ENCODE results near the gene TRMT10C. TPM values are rescaled to one million over a fixed set of nuclear protein-coding genes. Genes with fewer than 3 reads are reported as not detected.

TRMT10C gene
- total RNA-seq, 6 experiments from 2014 or later, result 19.9 to 26.9 (median 22.0) TPM

DNA sequence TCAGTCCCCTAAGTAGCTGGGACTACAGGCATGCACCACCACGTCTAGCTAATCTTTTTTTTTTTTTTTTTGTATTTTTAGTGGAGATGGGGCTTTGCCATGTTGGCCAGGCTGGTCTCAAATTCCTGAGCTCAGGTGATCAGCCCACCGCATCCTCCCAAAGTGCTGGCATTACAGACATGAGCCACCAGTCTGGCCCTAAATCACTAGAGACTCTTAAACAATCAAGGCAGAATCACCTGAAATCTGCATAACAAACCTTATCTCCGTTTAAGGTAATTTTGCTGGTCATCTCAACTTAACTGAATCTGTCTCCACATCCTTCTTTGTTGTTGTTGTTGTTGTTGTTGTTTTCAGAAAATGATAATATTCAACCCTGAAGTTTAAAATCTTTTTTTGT lies 5.6 kb upstream of the TRMT10C start:
- no peak for DNase-seq
- no peak overlapping the region for H3K4me3 Mint-ChIP-seq
- TF ChIP-seq, protein P1, sequence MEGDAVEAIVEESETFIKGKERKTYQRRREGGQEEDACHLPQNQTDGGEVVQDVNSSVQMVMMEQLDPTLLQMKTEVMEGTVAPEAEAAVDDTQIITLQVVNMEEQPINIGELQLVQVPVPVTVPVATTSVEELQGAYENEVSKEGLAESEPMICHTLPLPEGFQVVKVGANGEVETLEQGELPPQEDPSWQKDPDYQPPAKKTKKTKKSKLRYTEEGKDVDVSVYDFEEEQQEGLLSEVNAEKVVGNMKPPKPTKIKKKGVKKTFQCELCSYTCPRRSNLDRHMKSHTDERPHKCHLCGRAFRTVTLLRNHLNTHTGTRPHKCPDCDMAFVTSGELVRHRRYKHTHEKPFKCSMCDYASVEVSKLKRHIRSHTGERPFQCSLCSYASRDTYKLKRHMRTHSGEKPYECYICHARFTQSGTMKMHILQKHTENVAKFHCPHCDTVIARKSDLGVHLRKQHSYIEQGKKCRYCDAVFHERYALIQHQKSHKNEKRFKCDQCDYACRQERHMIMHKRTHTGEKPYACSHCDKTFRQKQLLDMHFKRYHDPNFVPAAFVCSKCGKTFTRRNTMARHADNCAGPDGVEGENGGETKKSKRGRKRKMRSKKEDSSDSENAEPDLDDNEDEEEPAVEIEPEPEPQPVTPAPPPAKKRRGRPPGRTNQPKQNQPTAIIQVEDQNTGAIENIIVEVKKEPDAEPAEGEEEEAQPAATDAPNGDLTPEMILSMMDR (IDR thresholded peaks at IDR 0.05), result no peak
- peaks cover 3% of the 10 kb centered on the region; the same call in 1 of the 2 replicates for H3K9me3 Mint-ChIP-seq
- peaks cover 9% of the 10 kb centered on the region; the same call in 1 of the 2 replicates for H3K4me1 Mint-ChIP-seq (ENCODE audit: low read depth)
- H3K27ac Mint-ChIP-seq, result no peak overlapping the region
- H3K27me3 Mint-ChIP-seq (ENCODE audit: insufficient read depth), result peaks cover 18% of the 10 kb centered on the region
- H3K36me3 Mint-ChIP-seq (ENCODE audit: low read depth), result no peaks in the 10 kb centered on the region

DNA sequence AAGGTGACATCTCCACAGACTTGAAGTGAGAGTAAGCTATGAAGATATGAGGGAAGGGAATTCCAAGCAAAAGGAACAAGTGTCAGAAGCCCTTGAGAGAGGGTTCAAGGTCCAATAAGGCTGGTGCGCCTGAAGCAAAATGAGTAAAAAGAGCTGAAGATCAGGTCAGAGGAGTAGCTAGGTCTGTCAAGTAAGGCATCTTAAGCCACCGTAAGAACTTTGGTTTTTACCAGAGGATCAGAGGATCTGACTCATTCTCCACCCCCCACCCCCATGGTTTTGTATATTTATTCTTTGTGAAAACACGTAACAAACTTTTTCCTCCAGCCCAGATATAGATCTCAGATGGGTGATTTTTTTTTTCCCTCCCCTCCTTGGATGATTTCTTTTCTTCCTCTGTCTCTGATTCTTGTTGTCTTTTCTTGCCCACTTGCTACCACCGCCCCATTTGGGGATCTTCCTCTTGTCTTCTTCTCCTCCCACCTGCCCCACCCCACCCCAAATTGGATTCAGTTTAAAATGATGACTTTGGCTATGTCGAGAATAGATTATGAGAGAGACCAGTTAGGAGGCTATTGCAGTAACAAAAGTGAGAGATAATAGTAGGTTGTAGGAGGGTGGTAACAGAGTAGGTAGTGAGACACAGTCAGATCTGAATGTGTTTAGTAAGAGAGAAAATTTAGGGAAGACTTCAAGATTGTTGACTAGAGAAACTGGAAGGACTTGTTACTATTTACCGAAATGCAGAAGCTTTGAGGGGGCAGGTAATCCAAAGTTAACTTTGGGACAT lies 6.1 kb downstream of the TRMT10C start:
- Mint-ChIP-seq H3K9me3 (no peaks in the 10 kb centered on the region), H3K4me3 (peak overlapping the region; percentile 61), H3K27me3 (ENCODE audit: insufficient read depth) (peaks cover 2% of the 10 kb centered on the region), H3K4me1 (ENCODE audit: low read depth) (peaks cover 59% of the 10 kb centered on the region), H3K27ac (peak overlapping the region; percentile 71), H3K36me3 (ENCODE audit: low read depth) (peaks cover 42% of the 10 kb centered on the region)
- TF ChIP-seq, protein P1 (IDR thresholded peaks at IDR 0.05), result no peak
- peak; percentile 49 for DNase-seq

DNA sequence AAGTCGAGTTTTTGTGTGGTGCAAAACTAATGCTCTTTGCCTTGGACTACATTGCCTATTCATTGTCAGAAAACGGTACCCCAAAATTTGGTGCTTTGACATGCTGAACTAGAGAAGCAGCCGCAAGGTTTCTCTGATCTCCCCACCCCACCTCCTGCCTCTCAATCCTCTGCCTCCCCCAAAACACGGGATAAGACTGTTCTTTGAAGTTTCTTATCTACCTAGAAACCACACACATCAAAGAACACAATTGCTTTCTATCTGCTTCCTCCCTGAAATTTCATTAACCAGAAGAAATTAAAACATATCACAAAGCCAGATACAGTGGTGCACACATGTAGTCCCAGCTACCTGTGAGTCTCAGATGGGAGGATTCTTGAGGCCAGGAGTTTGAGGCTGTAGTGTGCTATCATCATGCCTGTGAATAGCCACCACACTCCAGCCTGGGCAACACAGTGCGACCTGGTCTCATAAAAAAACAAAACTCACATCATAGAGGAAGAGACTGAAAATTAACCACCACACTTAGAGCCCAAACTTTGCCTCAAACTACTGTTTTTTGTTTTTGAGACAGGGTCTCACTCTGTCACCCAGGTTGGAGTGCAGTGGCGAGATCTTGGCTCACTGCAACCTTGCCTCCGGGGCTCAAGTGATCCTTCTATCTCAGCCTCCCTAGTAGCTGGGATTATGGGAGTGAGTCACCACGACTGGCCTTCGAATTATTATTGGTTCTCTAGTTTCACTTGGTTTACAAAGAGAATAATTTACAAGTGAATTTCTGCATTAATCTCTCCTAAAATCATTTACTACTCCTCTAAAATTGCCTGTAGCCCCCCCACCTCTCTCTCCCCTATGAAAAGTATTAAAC lies 9.6 kb downstream of the TRMT10C start:
- Mint-ChIP-seq H3K27me3 (ENCODE audit: insufficient read depth) (peaks cover 6% of the 10 kb centered on the region), H3K4me3 (no peak overlapping the region), H3K36me3 (ENCODE audit: low read depth) (peaks cover 18% of the 10 kb centered on the region), H3K9me3 (no peaks in the 10 kb centered on the region), H3K4me1 (ENCODE audit: low read depth) (peaks cover 53% of the 10 kb centered on the region), H3K27ac (no peak overlapping the region)
- TF ChIP-seq, protein P1 (IDR thresholded peaks at IDR 0.05), result no peak
- no peak for DNase-seq

DNA sequence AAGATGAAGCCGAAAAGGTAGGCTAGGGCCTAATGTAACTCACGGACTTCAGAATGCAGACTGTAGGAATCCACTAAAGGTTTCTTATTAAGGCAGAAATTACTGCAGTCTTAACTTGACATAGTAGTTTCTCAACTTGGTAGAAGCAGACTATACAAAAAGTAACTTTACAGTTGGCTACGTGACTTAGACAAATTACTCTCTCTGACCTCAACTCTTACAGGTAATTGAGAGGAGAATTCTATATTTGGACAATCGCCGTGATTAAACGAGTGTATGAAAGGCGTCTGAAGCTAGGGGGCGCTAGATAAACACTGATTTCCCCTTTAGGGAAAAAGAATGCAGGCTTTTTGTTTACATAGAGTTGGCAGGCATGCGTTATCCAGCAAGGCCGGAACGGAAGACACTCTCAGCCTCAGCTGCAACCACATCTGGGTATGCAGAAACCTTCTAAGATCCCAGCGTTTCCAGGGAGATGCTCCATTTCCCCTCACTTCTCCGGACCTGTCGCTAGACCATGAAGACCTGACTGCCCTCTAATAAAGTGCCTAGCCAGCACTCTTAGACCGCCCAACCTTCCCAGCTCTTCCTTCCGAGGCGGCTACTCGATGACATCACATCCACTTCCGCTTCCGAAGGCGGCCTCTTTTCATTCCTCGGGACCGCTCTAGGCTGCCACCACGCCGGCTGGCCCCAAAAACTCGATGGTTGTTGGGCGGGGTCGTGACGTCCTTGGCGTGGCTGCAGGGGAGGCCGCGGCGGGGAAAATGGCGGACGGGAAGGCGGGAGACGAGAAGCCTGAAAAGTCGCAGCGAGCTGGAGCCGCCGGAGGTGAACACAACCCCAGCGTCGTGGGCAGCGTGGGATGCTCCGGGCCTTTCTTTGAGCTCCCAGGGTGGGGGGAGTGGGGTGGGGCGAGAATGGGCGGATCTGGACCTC lies 12.1 kb downstream of the TRMT10C start, which contains the start of gene PCNP:
PCNP (plus strand) TSS at position 732 of the 939 bp plus-strand sequence; CDS start at position 768, 36 bp downstream.
- H3K4me3 Mint-ChIP-seq, result peak within 1 kb of the TSS; percentile 99
- H3K9me3 Mint-ChIP-seq, result no peaks in the 10 kb centered on the region
- peak within 1 kb of the TSS; percentile 98 for H3K27ac Mint-ChIP-seq

More for the DNA sequence above, 12.1 kb downstream of the TRMT10C start, which contains the start of gene PCNP:
- TF ChIP-seq, protein P1 (IDR thresholded peaks at IDR 0.05), result peak; percentile 97
- peaks cover 43% of the 10 kb centered on the region for H3K4me1 Mint-ChIP-seq (ENCODE audit: low read depth)
- DNase-seq, result peak; percentile 99
- peaks cover 6% of the 10 kb centered on the region for H3K27me3 Mint-ChIP-seq (ENCODE audit: insufficient read depth)
- H3K36me3 Mint-ChIP-seq (ENCODE audit: low read depth), result peaks cover 15% of the 10 kb centered on the region
